PC-3 (cell line): ENCODE measurements around the gene STRN4. TPM values are rescaled to one million over a fixed set of nuclear protein-coding genes. Genes with fewer than 3 reads are reported as not detected.

ENCODE experiments used
- ATAC-seq: fragments of 200-7000 bp; cut with Tn5 transposase; 2 replicates; pipeline ENCODE4 v1.9.1; 2020; ENCODE audit warnings: mild to moderate bottlenecking, moderate library complexity
- BruUV-seq: library from RNA; stranded (reverse); fragments of 400-500 nt; replicated peaks from 2 replicates; lab custom pipeline; 2021; lab: Mats Ljungman, UMichigan
- CTCF ChIA-PET: fragments of 300-600 bp; sonication (Branson Sonifier 250); formaldehyde crosslinking; loops from one replicate; lab custom pipeline; 2022; ENCODE audit warnings: antibody characterized with exemption; lab: Charles Lee
- POLR2A ChIA-PET: fragments of 300-600 bp; sonication (Branson Sonifier 250); formaldehyde crosslinking; loops from one replicate; lab custom pipeline; 2022; ENCODE audit warnings: antibody characterized with exemption; ENCODE audit not compliant: unreplicated experiment; lab: Charles Lee
- DNase-seq: peaks from one replicate; pipeline ENCODE4 v3.0.0-alpha.2; 2015
- H2AFZ ChIP-seq: fragments of 300-600 bp; sonication (generic); 2 replicates; pipeline ENCODE4 v1.6.0; 2016; ENCODE audit warnings: antibody characterized with exemption, low read length
- H3F3A ChIP-seq: fragments of 300-600 bp; sonication (generic); one replicate; pipeline ENCODE4 v1.6.0; 2017; ENCODE audit warnings: antibody characterized with exemption, low read length, control low read depth, mild to moderate bottlenecking; ENCODE audit not compliant: unreplicated experiment
- H3K27ac ChIP-seq: fragments of 300-600 bp; sonication (generic); 2 replicates; pipeline ENCODE4 v1.5.1; 2016; ENCODE audit warnings: mild to moderate bottlenecking, low read length
- H3K27me3 ChIP-seq: fragments of 300-600 bp; sonication (generic); 2 replicates; pipeline ENCODE4 v1.6.1; 2016; ENCODE audit warnings: low read length, mixed read lengths
- H3K36me3 ChIP-seq: fragments of 300-600 bp; sonication (generic); 2 replicates; pipeline ENCODE4 v1.6.1; 2016; ENCODE audit warnings: low read depth, mixed run types, low read length, mixed read lengths
- H3K4me1 ChIP-seq: fragments of 300-600 bp; sonication (generic); 2 replicates; pipeline ENCODE4 v1.5.1; 2016; ENCODE audit warnings: low read length; ENCODE audit not compliant: insufficient read depth
- H3K4me2 ChIP-seq: fragments of 300-600 bp; sonication (generic); 2 replicates; pipeline ENCODE4 v1.6.0; 2016; ENCODE audit warnings: low read length
- H3K4me3 ChIP-seq: fragments of 300-600 bp; sonication (generic); 2 replicates; pipeline ENCODE4 v1.5.1; 2016; ENCODE audit warnings: mild to moderate bottlenecking, low read length, mixed read lengths
- H3K79me2 ChIP-seq: fragments of 300-600 bp; sonication (generic); 2 replicates; pipeline ENCODE4 v1.6.1; 2017; ENCODE audit warnings: low read length, mixed read lengths
- H3K9ac ChIP-seq: fragments of 300-600 bp; sonication (generic); 2 replicates; pipeline ENCODE4 v1.6.0; 2016; ENCODE audit warnings: mild to moderate bottlenecking, low read length
- H3K9me2 ChIP-seq: fragments of 300-600 bp; sonication (generic); replicated peaks from 2 replicates; pipeline ENCODE4 v1.6.1; 2016; ENCODE audit warnings: mixed run types, low read length, mixed read lengths
- H3K9me3 ChIP-seq: fragments of 300-600 bp; sonication (generic); 2 replicates; pipeline ENCODE4 v1.6.1; 2016; ENCODE audit warnings: low read length, mixed read lengths
- H4K20me1 ChIP-seq: fragments of 300-600 bp; sonication (generic); 2 replicates; pipeline ENCODE4 v1.6.1; 2016; ENCODE audit warnings: low read length, mixed read lengths
- EZH2 ChIP-seq: fragments of 300-600 bp; sonication (generic); IDR thresholded peaks from one replicate; pipeline ENCODE4 v1.6.1; 2017; ENCODE audit warnings: antibody characterized with exemption, mild to moderate bottlenecking, low read length; ENCODE audit not compliant: unreplicated experiment
- EZH2phosphoT487 ChIP-seq: fragments of 300-600 bp; sonication (generic); IDR thresholded peaks from 2 replicates; pipeline ENCODE4 v1.6.1; 2018; ENCODE audit warnings: mild to moderate bottlenecking, antibody characterized with exemption, low read length, borderline replicate concordance
- intact Hi-C: fragments of 100-400 bp; cut with micrococcal nuclease; formaldehyde crosslinking; loops from 2 replicates; pipeline ENCODE4 v1.9.0; 2023
- total RNA-seq: library from RNA; depleted of rRNA; stranded (reverse); fragments of >200 nt; gene quantifications from 2 replicates; pipeline ENCODE4 v1.2.3, GENCODE V29; 2014
- TF ChIP-seq, protein P1 (sequence below): fragments of 300-600 bp; sonication (generic); conservative IDR thresholded peaks from 2 replicates; pipeline ENCODE4 v1.5.1; 2017; ENCODE audit warnings: antibody characterized with exemption, low read depth, mild to moderate bottlenecking, low read length

Gene STRN4
- total RNA-seq, 1 experiment from 2014 or later, result 62.7 TPM

DNA sequence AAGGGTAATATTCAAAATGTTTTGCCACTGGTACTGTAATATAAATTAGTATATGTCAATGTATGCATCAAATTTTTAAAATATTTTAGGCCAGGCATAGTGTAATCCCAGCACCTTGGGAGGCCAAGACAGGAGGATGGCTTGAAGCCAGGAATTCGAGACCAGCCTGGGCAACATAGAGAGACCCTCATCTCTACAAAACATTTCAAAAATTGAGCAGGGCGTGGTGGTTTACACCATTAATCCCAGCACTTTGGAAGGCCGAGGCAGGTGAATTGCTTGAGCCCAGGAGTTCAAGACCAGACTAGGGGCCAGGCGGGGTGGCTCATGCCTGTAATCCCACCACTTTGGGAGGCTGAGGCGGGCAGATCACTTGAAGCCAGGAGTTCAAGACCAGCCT lies 14.1 kb upstream of the STRN4 start:
- BruUV-seq, result no TSS peak
- no peaks in the 10 kb centered on the region for H3K79me2 ChIP-seq
- DNase-seq (no peak), ATAC-seq (no peak)
- no peak overlapping the region for H3K4me3 ChIP-seq
- no peak overlapping the region for H2AFZ ChIP-seq
- intact Hi-C loops, result no loop called here
- H3K4me2 ChIP-seq, result no peak overlapping the region
- H3K9me2 ChIP-seq, result no peaks in the 10 kb centered on the region
- no peaks in the 10 kb centered on the region for H3K4me1 ChIP-seq
- CTCF ChIA-PET, result no interaction called here
- TF ChIP-seq, protein P1, sequence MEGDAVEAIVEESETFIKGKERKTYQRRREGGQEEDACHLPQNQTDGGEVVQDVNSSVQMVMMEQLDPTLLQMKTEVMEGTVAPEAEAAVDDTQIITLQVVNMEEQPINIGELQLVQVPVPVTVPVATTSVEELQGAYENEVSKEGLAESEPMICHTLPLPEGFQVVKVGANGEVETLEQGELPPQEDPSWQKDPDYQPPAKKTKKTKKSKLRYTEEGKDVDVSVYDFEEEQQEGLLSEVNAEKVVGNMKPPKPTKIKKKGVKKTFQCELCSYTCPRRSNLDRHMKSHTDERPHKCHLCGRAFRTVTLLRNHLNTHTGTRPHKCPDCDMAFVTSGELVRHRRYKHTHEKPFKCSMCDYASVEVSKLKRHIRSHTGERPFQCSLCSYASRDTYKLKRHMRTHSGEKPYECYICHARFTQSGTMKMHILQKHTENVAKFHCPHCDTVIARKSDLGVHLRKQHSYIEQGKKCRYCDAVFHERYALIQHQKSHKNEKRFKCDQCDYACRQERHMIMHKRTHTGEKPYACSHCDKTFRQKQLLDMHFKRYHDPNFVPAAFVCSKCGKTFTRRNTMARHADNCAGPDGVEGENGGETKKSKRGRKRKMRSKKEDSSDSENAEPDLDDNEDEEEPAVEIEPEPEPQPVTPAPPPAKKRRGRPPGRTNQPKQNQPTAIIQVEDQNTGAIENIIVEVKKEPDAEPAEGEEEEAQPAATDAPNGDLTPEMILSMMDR, result no peak
- TF ChIP-seq EZH2 (no peak), EZH2phosphoT487 (no peak)
- H3K9me3 ChIP-seq, result no peaks in the 10 kb centered on the region
- no peak overlapping the region for H3K9ac ChIP-seq
- H3F3A ChIP-seq, result no peaks in the 10 kb centered on the region
- POLR2A ChIA-PET, result no interaction called here
- H3K36me3 ChIP-seq, result no peaks in the 10 kb centered on the region
- no peaks in the 10 kb centered on the region for H3K27me3 ChIP-seq
- no peaks in the 10 kb centered on the region for H4K20me1 ChIP-seq
- no peak overlapping the region for H3K27ac ChIP-seq

GRCh38 chr19:46759817-46760333 lies 13.6 kb upstream of the STRN4 start:
- Histone ChIP-seq H3K79me2 (no peaks in the 10 kb centered on the region), H3K36me3 (no peaks in the 10 kb centered on the region), H3K27me3 (no peaks in the 10 kb centered on the region), H3K27ac (no peak overlapping the region), H3K4me2 (no peak overlapping the region), H3K9me3 (no peaks in the 10 kb centered on the region), H2AFZ (no peak overlapping the region), H3K9me2 (no peaks in the 10 kb centered on the region), H4K20me1 (no peaks in the 10 kb centered on the region), H3K9ac (no peak overlapping the region), H3K4me3 (no peak overlapping the region), H3K4me1 (no peaks in the 10 kb centered on the region), H3F3A (no peaks in the 10 kb centered on the region)
- BruUV-seq, result no TSS peak
- DNase-seq, result no peak
- intact Hi-C loops, result no loop called here
- ChIA-PET POLR2A (no interaction called here), CTCF (no interaction called here)
- TF ChIP-seq EZH2phosphoT487, result no peak
- TF ChIP-seq EZH2, result no peak
- TF ChIP-seq, protein P1, result no peak
- ATAC-seq, result no peak

- ATAC-seq (no peak), DNase-seq (no peak)
- Histone ChIP-seq H3K27ac (no peak overlapping the region), H3K4me2 (no peak overlapping the region), H3K79me2 (no peaks in the 10 kb centered on the region), H3K36me3 (no peaks in the 10 kb centered on the region), H3K27me3 (no peaks in the 10 kb centered on the region), H3K9ac (no peak overlapping the region), H3K9me2 (no peaks in the 10 kb centered on the region), H3K9me3 (no peaks in the 10 kb centered on the region), H3K4me1 (no peaks in the 10 kb centered on the region), H2AFZ (no peak overlapping the region), H3K4me3 (no peak overlapping the region), H4K20me1 (no peaks in the 10 kb centered on the region), H3F3A (no peaks in the 10 kb centered on the region)
- no TSS peak for BruUV-seq
- CTCF ChIA-PET, result no interaction called here
- POLR2A ChIA-PET, result no interaction called here
- no peak for TF ChIP-seq EZH2
- TF ChIP-seq, protein P1, result no peak
- no peak for TF ChIP-seq EZH2phosphoT487
- intact Hi-C loops, result no loop called here
Observed at GRCh38 chr19:46759206-46759605, 13.0 kb upstream of the STRN4 start.
